ENCODE results near the gene FOLH1.
"Not testable (repeated sequence)": the region's sequence is repeated elsewhere in the genome, so short reads cannot be mapped to it uniquely, and the experiment has no call there.

DNA sequence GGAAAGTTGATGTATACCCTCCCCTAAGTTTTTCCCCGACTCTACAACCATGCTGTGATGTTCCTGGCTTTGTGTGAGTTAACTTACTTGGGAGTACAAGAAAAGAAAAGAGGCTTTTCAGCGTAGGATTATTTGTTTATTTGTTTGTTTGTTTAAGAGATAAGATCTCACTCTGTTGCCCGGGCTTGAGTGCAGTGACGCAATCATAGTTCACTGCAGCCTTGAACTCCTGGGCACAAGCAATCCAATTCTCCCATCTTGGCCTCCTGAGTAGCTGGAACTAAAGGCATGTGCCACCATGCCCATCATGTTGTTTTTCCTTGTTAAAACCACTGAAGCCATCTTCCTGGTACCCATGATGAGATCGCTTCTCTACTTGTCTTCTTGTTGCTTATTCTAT, 24.6 kb upstream of the FOLH1 start:
- TF ChIP-seq, protein P1, sequence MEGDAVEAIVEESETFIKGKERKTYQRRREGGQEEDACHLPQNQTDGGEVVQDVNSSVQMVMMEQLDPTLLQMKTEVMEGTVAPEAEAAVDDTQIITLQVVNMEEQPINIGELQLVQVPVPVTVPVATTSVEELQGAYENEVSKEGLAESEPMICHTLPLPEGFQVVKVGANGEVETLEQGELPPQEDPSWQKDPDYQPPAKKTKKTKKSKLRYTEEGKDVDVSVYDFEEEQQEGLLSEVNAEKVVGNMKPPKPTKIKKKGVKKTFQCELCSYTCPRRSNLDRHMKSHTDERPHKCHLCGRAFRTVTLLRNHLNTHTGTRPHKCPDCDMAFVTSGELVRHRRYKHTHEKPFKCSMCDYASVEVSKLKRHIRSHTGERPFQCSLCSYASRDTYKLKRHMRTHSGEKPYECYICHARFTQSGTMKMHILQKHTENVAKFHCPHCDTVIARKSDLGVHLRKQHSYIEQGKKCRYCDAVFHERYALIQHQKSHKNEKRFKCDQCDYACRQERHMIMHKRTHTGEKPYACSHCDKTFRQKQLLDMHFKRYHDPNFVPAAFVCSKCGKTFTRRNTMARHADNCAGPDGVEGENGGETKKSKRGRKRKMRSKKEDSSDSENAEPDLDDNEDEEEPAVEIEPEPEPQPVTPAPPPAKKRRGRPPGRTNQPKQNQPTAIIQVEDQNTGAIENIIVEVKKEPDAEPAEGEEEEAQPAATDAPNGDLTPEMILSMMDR (IDR thresholded peaks at IDR 0.05): not testable (repeated sequence)
- TF ChIP-seq POLR2AphosphoS5 (IDR thresholded peaks at IDR 0.05; ENCODE audit: low read depth, low read length); SIN3A (IDR thresholded peaks at IDR 0.05; ENCODE audit: borderline replicate concordance, insufficient read depth, low read depth, low read length); TCF7L2 (IDR thresholded peaks at IDR 0.05; ENCODE audit: low read depth, low read length): not testable (repeated sequence)

Measured in Panc1 (cell line).